ENCODE measurements around the gene ATP8A1. TPM values are rescaled to one million over a fixed set of nuclear protein-coding genes. Genes with fewer than 3 reads are reported as not detected.
"Not testable (repeated sequence)": the region's sequence is repeated elsewhere in the genome, so short reads cannot be mapped to it uniquely, and the experiment has no call there.

Gene ATP8A1
- total RNA-seq, 1 donor from 2014 or later = 11.6 TPM

DNA sequence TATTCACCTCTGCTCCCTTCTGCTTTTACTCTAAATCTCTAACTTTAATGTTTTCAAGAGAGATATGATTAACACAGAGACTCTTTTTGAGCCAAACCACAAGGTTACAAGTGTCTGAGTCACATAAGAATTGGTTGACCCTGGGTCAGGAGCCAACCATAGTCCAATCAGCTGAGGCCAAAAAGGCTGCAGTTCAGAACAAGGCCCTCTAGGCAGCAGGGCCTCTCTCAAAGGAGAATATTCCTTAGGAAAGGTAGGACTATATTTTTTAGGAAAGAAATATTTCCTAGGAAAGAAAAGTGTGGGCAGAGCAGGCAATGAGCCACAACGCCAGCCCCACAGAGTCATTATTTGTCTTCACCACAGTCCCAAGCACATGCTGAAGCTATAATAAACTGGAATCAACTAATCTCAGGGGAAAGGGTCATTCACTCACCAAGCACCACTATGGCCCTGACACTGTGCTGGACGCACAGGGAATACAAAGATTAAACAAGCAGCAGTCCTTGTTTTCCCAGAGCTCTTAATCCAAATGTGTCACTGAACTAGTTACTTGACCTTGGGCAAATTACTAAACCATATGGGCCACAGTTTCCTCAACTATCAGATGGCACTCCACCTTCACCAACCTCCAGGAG, 2.2 kb downstream of the ATP8A1 start:
- Mint-ChIP-seq H3K36me3 (peaks cover 5% of the 10 kb centered on the region), H3K27me3 (peaks cover 10% of the 10 kb centered on the region), H3K9me3 (peaks cover 23% of the 10 kb centered on the region), H3K4me1 (ENCODE audit: unreplicated experiment) (peaks cover 30% of the 10 kb centered on the region), H3K4me3 (peak overlapping the region; percentile 89), H3K27ac (no peak overlapping the region)
- no peak for DNase-seq (ENCODE audit: extremely low spot score, unreplicated experiment)
- TF ChIP-seq, protein P1, sequence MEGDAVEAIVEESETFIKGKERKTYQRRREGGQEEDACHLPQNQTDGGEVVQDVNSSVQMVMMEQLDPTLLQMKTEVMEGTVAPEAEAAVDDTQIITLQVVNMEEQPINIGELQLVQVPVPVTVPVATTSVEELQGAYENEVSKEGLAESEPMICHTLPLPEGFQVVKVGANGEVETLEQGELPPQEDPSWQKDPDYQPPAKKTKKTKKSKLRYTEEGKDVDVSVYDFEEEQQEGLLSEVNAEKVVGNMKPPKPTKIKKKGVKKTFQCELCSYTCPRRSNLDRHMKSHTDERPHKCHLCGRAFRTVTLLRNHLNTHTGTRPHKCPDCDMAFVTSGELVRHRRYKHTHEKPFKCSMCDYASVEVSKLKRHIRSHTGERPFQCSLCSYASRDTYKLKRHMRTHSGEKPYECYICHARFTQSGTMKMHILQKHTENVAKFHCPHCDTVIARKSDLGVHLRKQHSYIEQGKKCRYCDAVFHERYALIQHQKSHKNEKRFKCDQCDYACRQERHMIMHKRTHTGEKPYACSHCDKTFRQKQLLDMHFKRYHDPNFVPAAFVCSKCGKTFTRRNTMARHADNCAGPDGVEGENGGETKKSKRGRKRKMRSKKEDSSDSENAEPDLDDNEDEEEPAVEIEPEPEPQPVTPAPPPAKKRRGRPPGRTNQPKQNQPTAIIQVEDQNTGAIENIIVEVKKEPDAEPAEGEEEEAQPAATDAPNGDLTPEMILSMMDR (conservative IDR thresholded peaks at IDR 0.05) = no peak

DNA sequence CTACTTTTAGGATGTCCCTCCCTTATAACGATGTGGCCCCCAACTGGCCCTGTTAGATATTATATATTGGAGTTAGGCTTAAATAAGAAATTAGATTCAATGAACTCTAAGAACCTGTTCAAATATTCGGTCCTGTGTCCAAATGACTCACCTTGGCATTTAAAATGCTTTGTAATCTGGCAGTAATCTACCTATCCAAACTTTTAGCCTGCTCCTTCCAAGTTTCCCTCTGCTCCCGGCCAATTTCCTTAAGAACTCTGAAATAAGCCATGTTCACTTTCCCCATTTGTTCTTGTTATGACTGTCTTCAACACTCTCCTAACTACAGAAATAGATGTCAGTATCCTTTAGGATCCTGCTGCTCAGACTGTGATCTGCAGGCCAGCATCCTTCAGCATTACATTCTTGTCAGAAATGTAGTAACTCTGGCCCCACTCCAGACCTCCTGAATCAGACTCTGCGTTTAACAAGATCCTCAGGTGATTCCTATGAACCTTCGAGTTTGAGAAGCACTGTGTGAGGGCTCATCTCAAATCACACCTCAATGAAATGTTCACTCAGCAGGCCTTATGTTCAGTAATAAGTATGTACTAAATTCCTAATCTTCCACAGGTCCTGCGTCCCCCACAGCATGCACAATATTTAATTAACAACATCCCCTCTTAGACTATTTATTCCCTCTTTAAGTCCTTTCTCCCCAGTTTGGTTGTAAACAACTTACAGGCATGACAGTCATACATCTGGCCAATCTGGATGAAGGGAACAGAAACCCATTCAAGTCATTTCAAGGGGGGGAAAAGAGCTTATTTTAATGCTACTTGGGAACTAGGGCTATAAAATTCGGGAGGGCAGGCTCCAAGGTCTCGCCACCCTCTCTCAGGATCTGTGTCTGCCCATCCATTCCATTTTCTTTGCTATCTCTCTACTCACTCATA, 3.0 kb downstream of the ATP8A1 start:
- Mint-ChIP-seq H3K4me1 (ENCODE audit: unreplicated experiment) (peaks cover 27% of the 10 kb centered on the region), H3K27ac (no peak overlapping the region), H3K27me3 (peaks cover 10% of the 10 kb centered on the region), H3K9me3 (peaks cover 23% of the 10 kb centered on the region), H3K36me3 (peaks cover 5% of the 10 kb centered on the region), H3K4me3 (peak overlapping the region; percentile 89)
- DNase-seq (ENCODE audit: extremely low spot score, unreplicated experiment) = no peak
- TF ChIP-seq, protein P1 (conservative IDR thresholded peaks at IDR 0.05) = no peak

DNA sequence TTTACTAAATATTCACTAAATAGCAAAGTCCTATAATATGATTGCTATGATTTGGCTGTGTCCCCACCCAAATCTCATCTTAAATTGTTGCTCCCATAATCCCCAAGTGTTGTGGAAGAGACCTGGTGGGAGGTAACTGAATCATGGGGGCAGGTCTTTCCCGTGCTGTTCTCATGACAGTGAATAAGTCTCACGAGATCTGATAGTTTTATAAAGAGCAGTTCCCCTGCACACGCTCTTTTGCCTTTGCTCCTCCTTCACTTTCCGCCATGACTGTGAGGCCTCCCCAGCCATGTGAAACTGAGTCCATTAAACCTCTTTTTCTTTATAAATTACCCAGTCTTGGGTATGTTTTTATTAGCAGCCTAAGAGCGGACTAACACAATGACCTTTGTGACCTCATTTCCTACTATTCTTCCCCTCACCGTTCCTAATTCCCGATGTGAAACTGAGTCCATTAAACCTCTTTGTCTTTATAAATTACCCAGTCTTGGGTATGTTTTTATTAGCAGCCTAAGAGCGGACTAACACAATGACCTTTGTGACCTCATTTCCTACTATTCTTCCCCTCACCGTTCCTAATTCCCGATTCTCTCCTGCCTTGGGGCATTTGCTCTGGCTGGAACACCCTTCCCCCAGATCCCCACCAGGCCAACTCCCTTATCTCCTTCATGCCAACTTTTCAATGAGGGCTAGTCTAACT, 4.2 kb downstream of the ATP8A1 start:
- not testable (repeated sequence) for H3K27ac Mint-ChIP-seq; DNase-seq (ENCODE audit: extremely low spot score, unreplicated experiment); H3K36me3 Mint-ChIP-seq; H3K4me3 Mint-ChIP-seq
- Mint-ChIP-seq H3K27me3 (peaks cover 10% of the 10 kb centered on the region), H3K4me1 (ENCODE audit: unreplicated experiment) (peaks cover 14% of the 10 kb centered on the region), H3K9me3 (peaks cover 23% of the 10 kb centered on the region)

DNA sequence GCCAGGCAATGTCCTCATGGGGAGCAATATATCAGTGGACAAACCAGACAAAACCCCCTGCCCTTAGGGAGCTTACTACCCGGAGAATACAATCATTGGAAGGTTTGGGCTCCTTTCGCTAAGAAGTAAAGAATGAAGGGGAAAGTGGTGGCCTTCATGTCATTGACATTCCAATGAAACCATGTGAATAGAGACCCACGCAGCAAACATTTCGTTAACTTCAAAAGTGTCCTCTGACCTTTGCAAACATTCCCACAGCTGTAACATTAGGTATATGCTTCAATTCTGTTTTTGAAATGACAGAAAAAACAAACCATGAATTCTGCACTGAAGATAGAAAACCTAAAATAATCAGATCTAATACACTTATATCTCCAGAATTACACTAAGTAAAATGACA, 7.0 kb downstream of the ATP8A1 start:
- TF ChIP-seq, protein P1 (conservative IDR thresholded peaks at IDR 0.05) = no peak
- no peaks in the 10 kb centered on the region for H3K27me3 Mint-ChIP-seq
- peaks cover 12% of the 10 kb centered on the region for H3K4me1 Mint-ChIP-seq (ENCODE audit: unreplicated experiment)
- H3K27ac Mint-ChIP-seq = no peak overlapping the region
- H3K4me3 Mint-ChIP-seq = no peak overlapping the region
- peaks cover 5% of the 10 kb centered on the region for H3K36me3 Mint-ChIP-seq
- DNase-seq (ENCODE audit: extremely low spot score, unreplicated experiment) = no peak
- H3K9me3 Mint-ChIP-seq = peaks cover 23% of the 10 kb centered on the region

DNA sequence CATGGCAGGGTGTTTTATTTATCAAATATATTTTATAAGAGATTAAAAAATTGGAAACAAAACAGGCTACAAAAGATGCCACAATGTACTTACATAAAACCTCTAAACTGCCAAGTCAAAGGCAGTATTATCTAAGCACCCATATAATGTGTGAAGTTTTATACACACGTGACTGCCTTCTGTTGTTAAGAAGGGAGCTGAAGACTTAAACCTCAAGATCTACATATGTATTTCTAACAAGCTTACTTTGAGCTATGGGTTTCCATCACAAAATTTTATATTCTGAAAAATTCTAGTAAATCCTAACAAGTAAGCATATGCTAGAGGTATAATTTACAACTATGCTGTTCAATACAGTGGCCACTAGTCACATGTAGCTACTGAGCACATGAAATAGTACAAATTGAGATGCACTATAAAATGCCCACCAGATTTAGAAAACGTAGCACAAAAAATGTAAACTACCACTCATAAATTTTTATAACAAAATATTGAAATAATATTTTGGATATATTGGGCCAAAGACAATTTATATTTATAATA, 9.8 kb downstream of the ATP8A1 start:
- Mint-ChIP-seq H3K4me1 (ENCODE audit: unreplicated experiment) (no peaks in the 10 kb centered on the region), H3K36me3 (no peaks in the 10 kb centered on the region), H3K27me3 (no peaks in the 10 kb centered on the region), H3K9me3 (peaks cover 11% of the 10 kb centered on the region), H3K4me3 (no peak overlapping the region), H3K27ac (no peak overlapping the region)
- TF ChIP-seq, protein P1 (conservative IDR thresholded peaks at IDR 0.05) = peak; percentile 45
- DNase-seq (ENCODE audit: extremely low spot score, unreplicated experiment) = no peak

Measured in type B pancreatic cell (in vitro differentiated cells).